HG02798 (cell line): ENCODE data around the gene TIMM44.

Source experiments
- ATAC-seq: cut with Tn5 transposase; IDR thresholded peaks from one replicate; pipeline ENCODE4 v1.9.1; 2021; ENCODE audit warnings: mild to moderate bottlenecking; ENCODE audit not compliant: unreplicated experiment, poor library complexity

TIMM44 gene, protein sequence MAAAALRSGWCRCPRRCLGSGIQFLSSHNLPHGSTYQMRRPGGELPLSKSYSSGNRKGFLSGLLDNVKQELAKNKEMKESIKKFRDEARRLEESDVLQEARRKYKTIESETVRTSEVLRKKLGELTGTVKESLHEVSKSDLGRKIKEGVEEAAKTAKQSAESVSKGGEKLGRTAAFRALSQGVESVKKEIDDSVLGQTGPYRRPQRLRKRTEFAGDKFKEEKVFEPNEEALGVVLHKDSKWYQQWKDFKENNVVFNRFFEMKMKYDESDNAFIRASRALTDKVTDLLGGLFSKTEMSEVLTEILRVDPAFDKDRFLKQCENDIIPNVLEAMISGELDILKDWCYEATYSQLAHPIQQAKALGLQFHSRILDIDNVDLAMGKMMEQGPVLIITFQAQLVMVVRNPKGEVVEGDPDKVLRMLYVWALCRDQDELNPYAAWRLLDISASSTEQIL

DNA sequence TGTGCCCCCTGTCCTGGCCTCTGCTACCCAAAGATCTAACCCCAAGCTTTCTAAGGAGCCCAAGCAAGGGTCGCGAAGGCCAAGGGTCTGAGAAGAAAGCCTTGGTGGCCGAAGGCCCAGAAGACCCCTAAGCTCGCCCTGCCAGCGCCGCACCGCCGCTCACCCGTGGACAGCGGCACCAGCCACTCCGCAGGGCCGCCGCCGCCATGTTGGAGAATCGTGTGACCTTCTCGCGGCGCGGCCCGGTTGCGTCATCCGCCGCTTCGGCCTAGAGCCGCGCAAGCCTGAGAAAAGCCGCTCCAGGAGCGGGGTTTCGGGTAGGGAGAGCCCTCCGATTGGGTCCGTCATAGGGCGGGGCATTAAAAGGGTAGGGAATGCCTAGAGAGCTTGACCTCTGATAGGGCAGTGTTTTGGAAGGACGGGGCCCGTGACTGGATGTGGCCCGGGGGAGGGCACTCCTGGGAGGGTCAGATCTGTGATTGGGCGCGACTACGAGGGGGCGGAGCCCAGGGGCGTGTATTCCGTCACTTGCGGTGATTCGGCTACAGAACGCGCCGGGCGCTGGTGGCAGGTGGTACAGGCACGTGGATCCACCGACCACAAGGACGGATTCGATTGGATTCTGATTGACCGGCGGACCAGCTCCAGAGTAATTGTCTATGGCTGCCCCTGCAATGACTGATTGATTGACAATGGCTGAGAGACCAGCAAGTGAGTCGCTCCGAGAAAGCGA, at the start of gene TIMM44:
Gene TIMM44, minus strand, starts transcription at position 223 of the 733 bp plus-strand sequence. Its CDS starts 15 bp downstream, at position 208.
- ATAC-seq = peak; percentile 97

DNA sequence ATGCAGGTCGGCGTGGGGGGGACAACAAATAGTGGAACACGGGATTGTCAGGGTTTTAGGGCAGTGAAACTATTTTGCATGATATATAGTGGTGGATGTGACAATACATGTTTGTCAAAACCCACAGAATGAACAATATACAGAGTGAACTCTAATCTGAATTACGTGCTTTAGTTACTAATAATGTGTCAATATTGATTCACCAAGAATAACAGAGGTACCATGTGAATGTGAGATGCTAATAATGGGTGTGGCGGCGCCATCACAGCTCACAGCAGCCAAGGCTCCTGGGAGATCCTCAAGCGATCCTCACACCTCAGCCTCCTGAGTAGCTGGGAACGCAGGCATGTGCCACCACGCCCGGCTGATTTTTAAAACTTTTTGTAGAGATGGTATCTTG, 49.1 kb upstream of the TIMM44 start:
- no peak for ATAC-seq

DNA sequence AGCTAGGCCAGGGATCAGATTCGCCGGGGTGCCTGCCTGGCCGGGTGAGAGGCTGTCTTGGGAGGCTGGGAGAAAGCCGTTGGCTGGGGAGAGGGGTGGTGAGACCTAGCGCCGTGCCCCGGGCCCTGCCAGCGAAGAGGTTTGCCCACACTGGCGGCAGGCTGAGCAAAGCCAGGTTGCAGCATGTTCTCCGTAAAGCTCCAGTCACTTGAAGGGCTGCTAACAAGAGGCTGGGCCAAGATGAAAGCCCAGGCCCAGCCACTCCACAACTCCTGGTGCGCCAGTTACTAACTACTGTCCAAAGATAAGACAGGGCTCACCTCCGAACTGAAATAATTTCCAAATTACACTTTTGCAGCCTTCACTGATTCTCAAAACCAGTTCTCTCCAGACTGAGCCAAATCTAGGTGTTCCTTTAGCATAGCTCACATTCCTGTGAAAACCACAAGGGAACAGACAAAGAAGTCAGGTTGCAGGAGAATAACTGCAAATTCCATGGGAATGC, 45.7 kb upstream of the TIMM44 start:
- no peak for ATAC-seq

DNA sequence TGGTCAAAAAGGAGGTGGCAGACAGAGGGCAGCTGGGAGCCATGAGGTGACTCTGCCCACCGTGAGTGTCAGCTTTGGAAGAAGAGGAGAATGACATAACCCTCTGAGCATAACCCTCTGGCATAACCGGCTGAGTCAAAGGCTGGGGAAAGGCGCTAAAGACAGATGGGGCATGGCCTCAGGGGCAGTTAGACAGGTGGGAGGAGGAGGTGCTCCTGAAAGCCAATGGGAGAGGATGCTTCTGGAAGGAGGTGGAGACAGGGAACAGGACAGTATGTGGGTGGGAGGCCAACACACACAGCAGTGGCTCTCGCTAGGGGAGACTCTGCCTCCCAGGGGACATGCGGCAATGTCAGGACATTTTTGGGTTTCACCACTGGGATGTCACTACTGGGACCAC, 44.8 kb upstream of the TIMM44 start:
- no peak for ATAC-seq

DNA sequence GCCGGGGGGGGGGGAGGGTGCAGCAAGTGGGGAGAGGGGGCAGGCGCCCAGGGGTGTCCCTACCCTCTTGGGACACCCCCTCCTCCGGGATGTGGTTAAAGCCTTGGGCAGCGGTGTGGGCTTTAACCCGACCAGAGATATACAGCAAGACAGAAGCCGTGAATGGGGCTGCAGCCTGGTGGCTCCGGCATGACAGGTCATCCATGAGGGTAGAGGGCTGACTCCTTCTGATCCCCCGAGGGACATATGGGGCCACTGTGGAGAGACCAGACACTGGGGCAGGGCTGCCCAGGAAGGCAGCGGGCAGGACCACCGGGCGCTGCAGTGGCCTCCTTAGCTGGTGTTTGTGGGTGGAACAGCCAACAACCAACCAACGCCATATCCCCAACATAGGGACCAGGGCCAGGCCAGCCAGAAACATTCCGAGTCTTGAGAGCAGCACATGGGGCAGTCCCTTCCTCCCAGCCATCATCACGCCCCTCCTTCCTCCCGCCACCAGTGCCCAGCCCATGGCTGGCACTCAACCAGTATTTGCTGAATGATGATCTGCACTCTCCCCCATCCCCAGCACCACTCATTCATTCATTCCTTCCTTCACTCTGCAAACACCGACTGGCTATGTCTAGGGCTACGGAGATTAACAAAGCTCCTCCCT, 43.8 kb upstream of the TIMM44 start:
- no peak for ATAC-seq

DNA sequence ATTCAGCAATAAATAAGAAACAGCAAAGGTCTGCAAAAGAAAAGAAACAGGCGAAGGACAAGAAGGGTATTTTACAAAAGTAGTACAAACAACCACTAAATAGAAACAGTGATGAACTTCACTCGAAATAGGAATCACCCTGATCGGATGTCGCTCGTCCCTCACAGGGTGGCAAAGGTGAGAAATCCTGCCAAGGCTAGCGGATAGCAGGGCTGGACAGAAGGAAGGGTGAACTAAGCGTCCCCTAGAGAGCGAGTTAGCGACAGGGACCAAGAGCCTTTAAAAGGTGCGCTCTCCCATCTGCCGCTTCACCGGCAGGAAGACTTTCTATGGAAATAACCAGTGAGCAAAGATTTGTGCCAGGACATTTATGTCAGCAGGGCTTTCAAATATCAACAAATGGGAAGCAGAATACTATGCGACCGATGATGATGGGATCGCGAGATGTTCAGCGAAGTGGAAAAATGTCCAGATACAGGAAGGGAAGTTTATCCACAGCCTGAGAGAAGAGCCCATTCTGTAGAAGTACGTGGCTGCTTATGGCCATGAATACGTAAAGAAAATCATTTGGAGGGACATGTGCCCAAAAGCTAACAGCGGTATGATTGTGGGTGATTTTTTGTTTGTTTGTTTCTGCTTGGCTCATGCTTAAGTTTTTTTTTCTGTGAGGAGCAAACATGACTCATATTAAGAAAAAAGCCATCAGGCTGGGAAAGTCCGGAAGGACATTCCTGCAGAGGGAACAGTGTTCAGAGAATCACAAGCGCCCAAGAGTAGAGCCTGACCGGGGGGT, 43.1 kb upstream of the TIMM44 start:
- no peak for ATAC-seq

DNA sequence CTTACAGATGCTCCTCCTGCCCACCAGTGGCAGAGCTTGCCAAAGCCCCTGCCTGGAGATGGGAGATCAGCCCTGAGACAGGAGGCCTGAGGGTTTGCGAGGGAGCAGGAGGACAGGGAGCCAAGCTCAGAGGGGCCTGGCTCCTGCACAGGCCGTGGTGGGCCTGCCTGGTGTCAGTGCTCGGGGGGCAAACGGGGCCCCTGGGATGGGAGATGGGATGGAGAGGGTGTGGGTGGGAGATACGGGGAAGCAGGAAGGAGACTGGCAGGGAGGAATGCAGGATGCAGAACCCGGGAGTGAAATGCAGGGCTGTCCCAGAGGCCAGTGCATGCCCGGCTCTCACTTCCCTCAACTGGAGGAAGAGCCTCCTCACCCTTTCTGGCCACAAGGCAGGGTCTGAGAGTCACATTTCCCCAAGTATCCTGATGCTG, 42.0 kb upstream of the TIMM44 start:
- no peak for ATAC-seq

DNA sequence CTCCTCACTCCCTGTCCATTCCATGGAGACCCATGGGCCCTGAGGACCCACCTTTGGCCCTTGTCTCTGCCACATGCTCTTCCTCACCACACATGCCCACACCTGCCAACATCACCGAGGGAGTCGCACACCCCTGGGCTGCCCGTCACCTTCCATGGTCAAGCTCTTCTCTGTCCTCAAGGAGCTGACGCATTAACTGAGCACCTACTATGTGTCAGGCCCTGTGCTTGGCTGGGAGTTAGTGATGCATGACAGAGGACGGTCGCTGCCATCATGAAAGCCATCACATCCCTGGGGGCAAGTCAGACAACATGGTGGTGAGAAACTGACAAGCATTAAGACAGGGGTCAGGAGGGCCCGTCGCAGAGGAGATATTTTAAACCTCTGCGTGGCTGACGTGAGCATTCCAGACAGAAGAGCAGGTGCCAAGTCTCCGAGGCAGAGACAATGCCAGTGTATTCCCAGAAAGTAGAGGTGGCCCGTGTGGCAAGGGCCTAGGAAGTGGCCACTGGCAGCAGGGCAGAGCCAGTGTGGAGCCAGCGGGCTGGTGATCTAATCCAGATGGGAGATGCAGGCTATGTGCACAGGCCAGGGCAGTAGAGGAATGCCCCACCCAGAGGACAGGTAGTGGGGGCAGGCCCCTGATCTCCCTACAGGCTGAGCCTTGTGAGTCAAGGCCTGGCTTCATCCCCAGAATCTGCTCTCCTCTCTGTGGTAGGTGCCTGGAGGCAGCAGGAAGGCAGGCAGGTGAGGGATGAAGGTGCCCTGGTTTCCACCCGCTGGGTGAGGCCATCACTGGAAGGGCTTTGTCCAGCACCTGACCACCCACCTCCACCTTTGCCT, 40.8 kb upstream of the TIMM44 start:
- no peak for ATAC-seq

DNA sequence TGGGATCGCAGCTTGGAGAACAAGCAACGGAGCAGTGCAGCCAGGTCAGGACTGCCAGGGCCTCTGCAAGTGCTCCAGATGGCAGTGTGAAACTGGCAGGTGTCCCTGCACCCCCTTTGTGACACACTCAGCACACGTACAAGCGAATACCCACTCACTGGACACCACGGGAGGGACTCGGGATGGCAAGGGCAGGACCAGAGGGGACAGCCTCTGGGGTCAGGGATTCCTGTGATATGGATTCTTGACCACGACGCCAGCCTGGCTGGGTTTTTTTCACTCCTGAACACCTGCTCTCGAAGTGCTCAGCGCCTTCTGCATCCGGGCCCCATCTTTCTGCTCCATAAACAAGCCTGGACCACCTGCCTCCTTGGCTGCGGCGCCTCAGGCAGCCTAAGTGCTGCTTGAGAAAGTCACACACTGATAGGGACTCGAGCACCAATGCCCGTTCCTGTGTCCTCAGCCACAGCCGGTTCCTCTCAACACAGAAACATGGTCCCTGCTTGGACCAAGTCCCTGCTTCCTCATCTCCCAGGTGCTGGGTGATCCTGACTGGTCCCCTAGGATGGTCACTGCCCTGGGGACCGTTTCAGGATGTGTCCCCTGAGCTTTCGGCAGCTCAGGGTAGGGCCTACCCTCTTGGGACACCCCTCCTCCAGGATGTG, 40.0 kb upstream of the TIMM44 start:
- no peak for ATAC-seq

DNA sequence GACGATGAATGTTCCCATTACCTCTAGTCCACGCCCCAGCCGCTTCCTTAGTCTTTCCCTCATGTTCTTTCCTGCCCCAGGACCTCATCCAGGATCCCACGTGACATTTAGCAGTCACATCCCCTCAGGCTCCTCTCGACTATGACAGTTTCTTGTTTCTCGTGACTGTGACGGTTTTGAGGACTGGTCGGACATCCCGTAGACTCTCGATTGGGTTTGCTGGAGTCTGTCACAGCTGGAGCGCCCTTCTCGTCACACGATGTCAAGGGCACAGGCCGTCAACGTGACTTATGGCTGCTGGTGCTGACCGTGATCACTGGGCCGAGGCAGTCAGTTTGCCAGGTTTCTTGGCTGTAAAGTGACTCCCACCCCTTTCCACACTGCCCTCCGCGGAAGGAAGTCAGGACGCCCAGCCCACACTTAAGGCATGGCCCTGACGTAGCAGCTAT, 39.2 kb upstream of the TIMM44 start:
- ATAC-seq = no peak

DNA sequence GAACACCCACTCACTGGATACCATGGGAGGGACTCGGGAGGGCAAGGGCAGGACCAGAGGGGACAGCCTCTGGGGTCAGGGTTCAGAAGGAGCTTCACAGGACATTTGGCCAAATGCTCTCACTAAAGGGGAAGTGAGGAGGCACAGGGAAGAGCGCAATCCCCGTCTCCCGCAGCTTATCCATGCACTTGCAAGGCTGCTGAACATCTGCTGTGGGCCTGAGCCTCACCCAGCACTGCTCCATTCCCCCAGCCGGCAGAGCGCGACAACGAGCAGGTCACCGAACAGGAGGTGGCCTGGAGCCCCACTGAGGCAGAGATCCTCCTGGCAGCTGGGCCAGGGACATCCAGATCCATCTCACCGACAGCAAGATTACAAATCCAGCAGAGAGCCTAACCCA, 38.6 kb upstream of the TIMM44 start:
- ATAC-seq = no peak

DNA sequence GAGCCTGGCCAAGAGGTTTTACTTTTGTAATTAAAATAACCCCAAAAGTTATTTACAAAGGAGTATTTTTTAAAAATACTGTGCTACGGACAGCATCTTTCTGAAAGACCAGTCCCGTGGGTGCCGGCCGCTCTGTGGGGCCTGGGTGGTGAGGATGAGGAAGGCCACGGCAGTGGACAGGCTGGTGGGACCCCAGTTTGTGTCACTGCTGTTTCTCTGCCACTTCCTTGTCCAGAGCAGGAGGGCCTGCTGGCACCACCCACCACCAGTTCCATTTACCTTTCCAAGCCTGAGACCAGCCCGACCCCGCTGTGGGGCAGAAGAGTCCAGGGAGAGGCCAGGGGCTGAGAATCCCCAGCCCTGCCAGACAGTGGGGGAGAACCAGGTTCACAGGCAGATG, 38.2 kb upstream of the TIMM44 start:
- no peak for ATAC-seq

DNA sequence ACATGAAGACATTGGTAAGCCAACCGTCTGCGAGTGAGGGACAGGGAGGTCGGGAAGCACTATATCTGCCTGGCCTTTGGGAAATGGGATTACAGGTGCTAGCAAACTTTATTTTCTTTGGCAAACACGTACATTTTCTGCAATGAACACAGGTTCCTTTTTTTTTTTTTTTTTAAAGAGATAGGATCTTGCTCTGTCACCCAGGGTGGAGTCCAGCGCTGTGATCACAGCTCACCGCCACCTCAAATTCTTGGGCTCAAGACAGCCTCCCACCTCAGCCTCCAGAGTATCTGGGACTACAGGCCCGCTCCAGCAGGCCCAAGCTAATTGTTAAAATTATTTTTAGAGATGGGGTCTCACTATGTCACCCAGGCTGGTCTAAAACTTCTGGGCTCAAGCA, 37.7 kb upstream of the TIMM44 start:
- ATAC-seq = no peak

DNA sequence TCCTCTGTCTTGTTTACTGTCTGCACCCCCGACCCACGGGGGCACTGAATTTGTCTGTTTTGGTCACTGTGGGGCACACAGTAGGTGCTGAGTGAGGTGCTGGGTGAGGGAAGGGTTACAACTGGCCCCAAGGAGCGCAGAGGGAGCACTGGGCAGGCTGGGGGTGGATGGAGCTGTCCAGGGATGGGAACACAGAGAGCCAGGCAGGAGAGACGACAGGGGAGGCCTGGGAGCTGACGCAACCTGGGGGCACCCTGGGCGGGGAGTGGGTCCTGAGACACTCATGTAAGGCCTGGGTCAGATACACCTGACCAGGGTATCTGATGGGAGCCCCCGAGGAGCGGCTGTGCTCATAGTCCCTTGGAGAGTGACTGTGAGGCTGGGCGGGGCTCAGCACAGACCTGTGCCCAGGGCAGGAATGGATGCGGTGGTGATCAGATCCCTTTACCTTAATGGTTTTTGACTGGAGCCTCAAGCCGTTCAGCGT, 37.2 kb upstream of the TIMM44 start:
- no peak for ATAC-seq

DNA sequence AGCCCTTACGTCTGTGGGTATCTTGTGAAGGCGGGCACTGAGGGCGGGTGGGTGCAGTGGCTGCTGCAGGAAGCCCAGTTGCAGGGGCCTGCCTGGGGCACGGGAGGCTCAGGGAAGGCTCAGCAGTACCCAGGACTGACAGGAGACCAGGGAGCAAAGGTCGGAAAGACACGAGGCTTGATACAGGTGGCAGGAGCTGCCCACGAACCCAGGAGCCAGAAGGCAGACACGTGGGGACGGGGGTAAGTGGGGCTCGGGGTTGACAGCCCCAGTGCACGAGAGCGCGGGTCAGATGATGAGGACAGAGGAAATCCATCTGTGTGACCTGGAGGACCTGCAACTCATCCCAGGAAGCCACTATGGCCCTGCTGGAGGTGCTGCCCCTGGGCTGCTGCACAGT, 36.7 kb upstream of the TIMM44 start:
- ATAC-seq = no peak

DNA sequence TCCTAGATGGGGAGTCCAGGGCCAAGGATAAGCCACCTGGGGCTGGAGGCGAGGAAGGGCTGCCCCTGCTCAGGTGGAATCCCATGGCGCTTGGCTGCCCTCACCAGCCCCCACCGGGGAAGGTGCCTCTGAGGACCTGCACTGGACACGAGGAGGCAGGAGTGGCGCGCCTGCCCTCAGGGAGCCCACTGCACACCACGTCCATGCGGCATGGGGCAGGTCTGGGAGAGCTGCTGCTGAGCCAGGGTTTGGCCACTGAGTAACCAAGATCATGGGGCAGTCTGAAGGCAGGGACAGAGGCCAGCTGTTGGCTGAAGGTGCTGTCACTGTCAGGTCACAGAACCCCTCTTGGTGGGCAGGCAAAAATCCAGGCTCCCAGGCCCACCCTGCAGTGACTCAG, 36.1 kb upstream of the TIMM44 start:
- no peak for ATAC-seq

DNA sequence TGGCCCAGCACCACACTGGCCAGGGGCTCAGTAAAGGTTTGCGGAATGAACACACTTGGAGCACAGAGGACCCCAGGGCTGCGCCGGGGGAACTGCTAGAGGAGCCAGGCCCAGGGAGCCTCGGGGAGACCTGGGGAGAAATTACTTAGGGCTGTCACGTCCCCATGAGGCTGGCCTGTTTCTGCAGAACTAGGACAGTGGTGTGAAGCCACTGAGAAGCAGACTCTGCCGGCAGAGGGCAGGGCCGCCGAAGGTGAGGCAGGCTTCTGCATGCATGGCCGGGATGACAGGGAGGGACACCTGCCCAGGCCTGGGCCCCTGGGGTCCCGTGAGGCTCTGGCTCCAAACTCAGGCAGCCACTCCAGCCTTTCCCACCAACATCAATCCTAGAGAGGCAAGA, 35.5 kb upstream of the TIMM44 start:
- ATAC-seq = no peak

DNA sequence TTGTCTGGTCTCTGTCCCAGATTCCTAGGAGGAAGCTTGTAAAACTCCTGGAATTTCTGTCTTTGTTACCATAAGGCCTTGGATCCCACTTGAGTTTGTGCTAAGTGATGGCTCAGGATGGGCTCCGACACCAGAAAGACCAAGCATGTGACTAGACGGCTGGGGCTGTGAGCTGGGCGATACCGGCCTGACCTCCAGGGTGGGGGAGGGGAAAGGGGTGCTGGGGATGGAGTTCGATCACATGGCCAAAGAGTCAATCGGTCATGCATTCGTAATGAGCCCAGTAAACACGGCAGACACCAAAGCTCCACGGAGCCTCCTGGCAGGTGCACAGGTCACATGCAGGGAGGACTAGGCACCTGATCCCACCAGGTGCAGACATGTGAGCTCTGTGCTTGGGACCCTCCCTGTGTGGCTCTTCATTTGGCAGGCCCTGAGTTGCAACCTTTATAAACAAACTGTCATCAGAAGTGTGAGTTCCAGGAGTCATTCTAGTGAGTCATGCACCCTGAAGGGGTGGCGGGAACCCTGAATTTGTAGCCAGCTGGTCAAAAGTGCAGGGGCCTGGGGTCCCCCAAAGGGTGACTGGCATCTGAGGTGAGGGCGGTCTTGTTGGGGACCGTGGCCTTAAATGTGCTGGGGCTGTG, 34.8 kb upstream of the TIMM44 start:
- no peak for ATAC-seq
